ENCODE data around the gene SEPTIN7. TPM values are rescaled to one million over a fixed set of nuclear protein-coding genes. Genes with fewer than 3 reads are reported as not detected.

The SEPTIN7 gene
- total RNA-seq, 1 donor from 2014 or later = 157 TPM

DNA sequence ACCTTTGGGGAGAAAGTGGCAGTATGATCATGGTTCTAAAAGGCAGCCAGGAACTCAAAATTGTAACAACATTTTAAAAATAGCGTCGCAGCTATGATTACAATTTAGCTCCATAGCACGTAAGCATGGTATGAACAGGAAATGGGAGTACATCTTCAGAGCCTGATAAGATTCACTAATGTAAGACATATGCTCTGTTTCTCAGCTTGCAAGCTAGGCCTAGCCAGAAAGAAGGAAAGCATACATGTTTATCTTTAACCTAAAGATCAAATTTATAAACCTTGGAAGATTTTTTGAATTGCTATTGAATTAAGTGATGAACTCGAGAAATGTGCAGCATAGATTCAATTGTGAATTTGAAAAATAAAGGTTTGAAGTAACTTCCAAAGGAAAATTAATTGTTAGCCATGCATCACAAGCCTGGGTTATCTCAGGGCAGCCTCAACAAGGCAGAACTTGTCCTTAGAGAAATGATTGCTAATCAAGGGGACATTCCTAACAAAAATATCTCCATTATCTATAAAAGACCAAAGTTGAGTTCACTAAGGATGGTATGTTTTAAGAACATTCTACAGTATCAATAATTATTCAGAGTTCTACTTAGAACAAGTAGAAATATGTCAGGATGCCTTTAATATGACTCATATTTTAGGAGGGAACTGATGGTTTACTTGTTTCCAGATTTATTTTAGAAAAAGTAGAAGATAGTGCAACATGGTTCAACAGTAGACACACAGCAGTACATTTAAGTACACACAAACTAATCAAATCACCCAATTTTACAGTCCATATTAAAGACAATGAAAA is 38.8 kb upstream of the SEPTIN7 start:
- Histone ChIP-seq H3K4me1 (ENCODE audit: control insufficient read depth in 3 of 3, insufficient read depth in 3 of 3, low read length in 3 of 3) (peaks cover 4 to 7% (median 6%) of the 10 kb centered on the region in 3 donors), H3K36me3 (ENCODE audit: control insufficient read depth in 3 of 3, insufficient read depth in 3 of 3, low read length in 3 of 3) (no peaks in the 10 kb centered on the region), H3K27ac (ENCODE audit: low read depth, low read length) (no peak overlapping the region)

DNA sequence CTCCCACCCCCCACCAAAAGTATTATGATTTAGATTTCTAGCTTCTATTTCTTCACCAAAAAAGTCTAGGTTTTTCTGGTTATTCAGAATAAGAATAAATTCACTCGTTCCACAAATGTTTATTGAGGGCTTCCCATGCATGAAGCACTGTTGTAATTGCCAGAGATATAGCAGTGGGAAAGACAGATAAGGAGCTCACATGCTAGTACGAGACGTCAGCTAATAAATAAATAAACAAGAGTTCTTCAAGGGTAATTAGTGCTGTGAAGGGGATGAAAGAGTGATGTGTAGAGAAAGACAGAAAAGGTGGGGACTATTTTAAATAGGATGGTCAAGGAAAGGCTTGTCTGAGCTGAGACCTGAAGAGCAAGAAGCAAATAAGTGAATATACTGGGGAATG is 38.1 kb upstream of the SEPTIN7 start:
- no peaks in the 10 kb centered on the region for H3K9me3 ChIP-seq (ENCODE audit: control insufficient read depth in 3 of 3, low read length in 3 of 3)
- peaks cover 0 to 3% (median 0%) of the 10 kb centered on the region in 3 donors for H3K4me1 ChIP-seq (ENCODE audit: control insufficient read depth in 3 of 3, insufficient read depth in 3 of 3, low read length in 3 of 3)
- H3K36me3 ChIP-seq (ENCODE audit: control insufficient read depth in 3 of 3, insufficient read depth in 3 of 3, low read length in 3 of 3) = no peaks in the 10 kb centered on the region
- H3K27me3 ChIP-seq (ENCODE audit: control insufficient read depth in 3 of 3, insufficient read depth in 3 of 3, low read length in 3 of 3) = no peaks in the 10 kb centered on the region
- no peak overlapping the region for H3K9ac ChIP-seq (ENCODE audit: low read depth in 1 of 3, low read length in 3 of 3)
- H3K4me3 ChIP-seq (ENCODE audit: low read length in 3 of 3) = no peak overlapping the region
- H3K27ac ChIP-seq (ENCODE audit: low read depth, low read length) = no peak overlapping the region

More for the DNA sequence above, 38.8 kb upstream of the SEPTIN7 start:
- Histone ChIP-seq H3K9me3 (ENCODE audit: control insufficient read depth in 3 of 3, low read length in 3 of 3) (no peaks in the 10 kb centered on the region), H3K9ac (ENCODE audit: low read depth in 1 of 3, low read length in 3 of 3) (no peak overlapping the region), H3K4me3 (ENCODE audit: low read length in 3 of 3) (no peak overlapping the region), H3K27me3 (ENCODE audit: control insufficient read depth in 3 of 3, insufficient read depth in 3 of 3, low read length in 3 of 3) (no peaks in the 10 kb centered on the region)

- Histone ChIP-seq H3K27ac (ENCODE audit: low read depth, low read length) (no peak overlapping the region), H3K4me1 (ENCODE audit: control insufficient read depth in 3 of 3, insufficient read depth in 3 of 3, low read length in 3 of 3) (no peaks in the 10 kb centered on the region), H3K36me3 (ENCODE audit: control insufficient read depth in 3 of 3, insufficient read depth in 3 of 3, low read length in 3 of 3) (no peaks in the 10 kb centered on the region), H3K4me3 (ENCODE audit: low read length in 3 of 3) (no peak overlapping the region), H3K9me3 (ENCODE audit: control insufficient read depth in 3 of 3, low read length in 3 of 3) (no peaks in the 10 kb centered on the region), H3K27me3 (ENCODE audit: control insufficient read depth in 3 of 3, insufficient read depth in 3 of 3, low read length in 3 of 3) (no peaks in the 10 kb centered on the region), H3K9ac (ENCODE audit: low read depth in 1 of 3, low read length in 3 of 3) (no peak overlapping the region)
Measured at GRCh38 chr7:35768346-35768745, 32.5 kb upstream of the SEPTIN7 start.

GRCh38 chr7:35771776-35772175 is 29.1 kb upstream of the SEPTIN7 start:
- no peaks in the 10 kb centered on the region for H3K36me3 ChIP-seq (ENCODE audit: control insufficient read depth in 3 of 3, insufficient read depth in 3 of 3, low read length in 3 of 3)
- H3K27me3 ChIP-seq (ENCODE audit: control insufficient read depth in 3 of 3, insufficient read depth in 3 of 3, low read length in 3 of 3) = no peaks in the 10 kb centered on the region
- H3K4me1 ChIP-seq (ENCODE audit: control insufficient read depth in 3 of 3, insufficient read depth in 3 of 3, low read length in 3 of 3) = no peaks in the 10 kb centered on the region
- H3K4me3 ChIP-seq (ENCODE audit: low read length in 3 of 3) = no peak overlapping the region
- no peak overlapping the region for H3K27ac ChIP-seq (ENCODE audit: low read depth, low read length)
- H3K9me3 ChIP-seq (ENCODE audit: control insufficient read depth in 3 of 3, low read length in 3 of 3) = no peaks in the 10 kb centered on the region
- no peak overlapping the region for H3K9ac ChIP-seq (ENCODE audit: low read depth in 1 of 3, low read length in 3 of 3)

DNA sequence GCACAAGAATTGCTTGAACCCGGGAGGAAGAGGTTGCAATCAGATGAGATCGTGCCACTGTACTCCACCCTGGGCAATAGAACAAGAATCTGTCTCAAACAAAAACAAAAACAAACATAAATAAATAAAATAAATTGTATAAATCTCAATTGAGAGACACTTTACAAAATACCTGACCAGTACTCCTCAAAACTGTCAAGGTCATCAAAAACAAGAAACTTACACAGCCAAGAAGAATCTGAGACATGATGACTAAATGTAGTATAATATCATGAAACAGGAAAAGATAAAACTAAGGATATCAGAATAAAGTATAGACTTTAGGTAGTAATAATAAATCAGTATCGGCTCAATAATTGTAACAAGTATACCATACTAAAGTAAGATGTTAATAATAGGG is 26.9 kb upstream of the SEPTIN7 start:
- Histone ChIP-seq H3K9ac (ENCODE audit: low read depth in 1 of 3, low read length in 3 of 3) (no peak overlapping the region), H3K4me3 (ENCODE audit: low read length in 3 of 3) (no peak overlapping the region), H3K36me3 (ENCODE audit: control insufficient read depth in 3 of 3, insufficient read depth in 3 of 3, low read length in 3 of 3) (no peaks in the 10 kb centered on the region), H3K9me3 (ENCODE audit: control insufficient read depth in 3 of 3, low read length in 3 of 3) (no peaks in the 10 kb centered on the region), H3K27ac (ENCODE audit: low read depth, low read length) (no peak overlapping the region), H3K27me3 (ENCODE audit: control insufficient read depth in 3 of 3, insufficient read depth in 3 of 3, low read length in 3 of 3) (no peaks in the 10 kb centered on the region), H3K4me1 (ENCODE audit: control insufficient read depth in 3 of 3, insufficient read depth in 3 of 3, low read length in 3 of 3) (no peaks in the 10 kb centered on the region)

GRCh38 chr7:35776686-35777085 is 24.2 kb upstream of the SEPTIN7 start:
- Histone ChIP-seq H3K9ac (ENCODE audit: low read depth in 1 of 3, low read length in 3 of 3) (no peak overlapping the region), H3K27me3 (ENCODE audit: control insufficient read depth in 3 of 3, insufficient read depth in 3 of 3, low read length in 3 of 3) (no peaks in the 10 kb centered on the region), H3K36me3 (ENCODE audit: control insufficient read depth in 3 of 3, insufficient read depth in 3 of 3, low read length in 3 of 3) (no peaks in the 10 kb centered on the region), H3K4me3 (ENCODE audit: low read length in 3 of 3) (no peak overlapping the region), H3K27ac (ENCODE audit: low read depth, low read length) (no peak overlapping the region), H3K9me3 (ENCODE audit: control insufficient read depth in 3 of 3, low read length in 3 of 3) (no peaks in the 10 kb centered on the region), H3K4me1 (ENCODE audit: control insufficient read depth in 3 of 3, insufficient read depth in 3 of 3, low read length in 3 of 3) (no peaks in the 10 kb centered on the region)

DNA sequence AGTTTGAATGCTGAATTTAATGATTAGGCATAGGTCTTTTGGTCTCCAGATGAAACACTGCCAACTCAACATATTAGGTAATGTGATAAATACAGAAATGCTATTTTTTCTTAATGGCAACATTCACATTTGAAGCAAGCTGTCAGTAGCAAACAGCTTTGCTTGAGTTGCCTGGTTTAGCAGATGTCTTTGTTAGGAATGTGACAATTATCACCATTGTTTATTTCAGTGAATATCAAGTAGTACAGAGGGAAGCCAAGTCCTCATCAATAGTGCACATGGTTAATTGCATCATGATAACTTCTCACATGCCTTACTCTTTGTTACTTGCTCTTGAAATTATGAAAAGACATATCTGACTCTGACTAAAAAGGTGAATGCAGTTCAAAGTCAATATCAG is 23.7 kb upstream of the SEPTIN7 start:
- no peak overlapping the region for H3K9ac ChIP-seq (ENCODE audit: low read depth in 1 of 3, low read length in 3 of 3)
- H3K4me1 ChIP-seq (ENCODE audit: control insufficient read depth in 3 of 3, insufficient read depth in 3 of 3, low read length in 3 of 3) = no peaks in the 10 kb centered on the region
- no peaks in the 10 kb centered on the region for H3K27me3 ChIP-seq (ENCODE audit: control insufficient read depth in 3 of 3, insufficient read depth in 3 of 3, low read length in 3 of 3)
- H3K36me3 ChIP-seq (ENCODE audit: control insufficient read depth in 3 of 3, insufficient read depth in 3 of 3, low read length in 3 of 3) = no peaks in the 10 kb centered on the region
- H3K4me3 ChIP-seq (ENCODE audit: low read length in 3 of 3) = no peak overlapping the region
- no peak overlapping the region for H3K27ac ChIP-seq (ENCODE audit: low read depth, low read length)
- H3K9me3 ChIP-seq (ENCODE audit: control insufficient read depth in 3 of 3, low read length in 3 of 3) = no peaks in the 10 kb centered on the region

- Histone ChIP-seq H3K36me3 (ENCODE audit: control insufficient read depth in 3 of 3, insufficient read depth in 3 of 3, low read length in 3 of 3) (no peaks in the 10 kb centered on the region), H3K9me3 (ENCODE audit: control insufficient read depth in 3 of 3, low read length in 3 of 3) (no peaks in the 10 kb centered on the region), H3K4me3 (ENCODE audit: low read length in 3 of 3) (no peak overlapping the region), H3K27me3 (ENCODE audit: control insufficient read depth in 3 of 3, insufficient read depth in 3 of 3, low read length in 3 of 3) (no peaks in the 10 kb centered on the region), H3K9ac (ENCODE audit: low read depth in 1 of 3, low read length in 3 of 3) (no peak overlapping the region), H3K4me1 (ENCODE audit: control insufficient read depth in 3 of 3, insufficient read depth in 3 of 3, low read length in 3 of 3) (no peaks in the 10 kb centered on the region), H3K27ac (ENCODE audit: low read depth, low read length) (no peak overlapping the region)
Measured at GRCh38 chr7:35780070-35780469, 20.8 kb upstream of the SEPTIN7 start.

DNA sequence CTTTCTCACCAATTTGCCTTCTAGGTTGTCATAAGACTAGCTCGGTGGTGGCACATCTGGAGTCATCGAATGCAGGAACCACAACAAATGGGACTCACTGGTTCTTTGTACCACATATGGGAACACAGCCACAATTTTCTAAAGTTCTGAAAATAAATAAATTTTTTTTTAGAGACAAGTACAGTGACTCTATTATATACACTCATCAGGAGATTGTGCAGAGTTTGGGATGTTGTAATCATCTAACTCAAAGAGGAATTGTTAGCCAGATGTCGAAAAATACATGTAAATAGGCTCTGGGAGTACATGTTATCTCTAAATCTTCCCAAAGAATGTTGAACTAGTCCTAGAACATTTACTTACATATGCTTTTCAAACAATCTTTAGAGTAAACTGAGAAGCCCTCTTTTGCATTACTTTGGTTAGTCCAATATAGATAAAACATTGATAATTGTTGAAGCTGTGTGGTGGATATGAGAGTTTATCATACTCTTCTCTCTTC is 19.6 kb upstream of the SEPTIN7 start:
- Histone ChIP-seq H3K4me3 (ENCODE audit: low read length in 3 of 3) (no peak overlapping the region), H3K4me1 (ENCODE audit: control insufficient read depth in 3 of 3, insufficient read depth in 3 of 3, low read length in 3 of 3) (no peaks in the 10 kb centered on the region), H3K27me3 (ENCODE audit: control insufficient read depth in 3 of 3, insufficient read depth in 3 of 3, low read length in 3 of 3) (no peaks in the 10 kb centered on the region), H3K9ac (ENCODE audit: low read depth in 1 of 3, low read length in 3 of 3) (no peak overlapping the region), H3K9me3 (ENCODE audit: control insufficient read depth in 3 of 3, low read length in 3 of 3) (no peaks in the 10 kb centered on the region), H3K27ac (ENCODE audit: low read depth, low read length) (no peak overlapping the region), H3K36me3 (ENCODE audit: control insufficient read depth in 3 of 3, insufficient read depth in 3 of 3, low read length in 3 of 3) (no peaks in the 10 kb centered on the region)

- Histone ChIP-seq H3K27me3 (ENCODE audit: control insufficient read depth in 3 of 3, insufficient read depth in 3 of 3, low read length in 3 of 3) (no peaks in the 10 kb centered on the region), H3K27ac (ENCODE audit: low read depth, low read length) (no peak overlapping the region), H3K4me1 (ENCODE audit: control insufficient read depth in 3 of 3, insufficient read depth in 3 of 3, low read length in 3 of 3) (no peaks in the 10 kb centered on the region)
Measured at GRCh38 chr7:35781767-35782515, 18.9 kb upstream of the SEPTIN7 start.

More at GRCh38 chr7:35781767-35782515, 18.9 kb upstream of the SEPTIN7 start:
- Histone ChIP-seq H3K4me3 (ENCODE audit: low read length in 3 of 3) (no peak overlapping the region), H3K9me3 (ENCODE audit: control insufficient read depth in 3 of 3, low read length in 3 of 3) (no peaks in the 10 kb centered on the region), H3K36me3 (ENCODE audit: control insufficient read depth in 3 of 3, insufficient read depth in 3 of 3, low read length in 3 of 3) (no peaks in the 10 kb centered on the region), H3K9ac (ENCODE audit: low read depth in 1 of 3, low read length in 3 of 3) (no peak overlapping the region)

Data from skeletal muscle tissue (tissue), 4 donors.